22Rv1 (cell line): ENCODE data around the gene C1orf159.

Source experiments
- ZFX ChIP-seq: fragments of 450-650 bp; IDR thresholded peaks from 2 replicates; pipeline ENCODE4 v1.6.1; 2017; ENCODE audit warnings: antibody characterized with exemption, borderline replicate concordance
- TF ChIP-seq, protein P1 (sequence below): fragments of 450-650 bp; IDR thresholded peaks from 2 replicates; pipeline ENCODE4 v1.5.1; 2017; ENCODE audit warnings: mild to moderate bottlenecking

DNA sequence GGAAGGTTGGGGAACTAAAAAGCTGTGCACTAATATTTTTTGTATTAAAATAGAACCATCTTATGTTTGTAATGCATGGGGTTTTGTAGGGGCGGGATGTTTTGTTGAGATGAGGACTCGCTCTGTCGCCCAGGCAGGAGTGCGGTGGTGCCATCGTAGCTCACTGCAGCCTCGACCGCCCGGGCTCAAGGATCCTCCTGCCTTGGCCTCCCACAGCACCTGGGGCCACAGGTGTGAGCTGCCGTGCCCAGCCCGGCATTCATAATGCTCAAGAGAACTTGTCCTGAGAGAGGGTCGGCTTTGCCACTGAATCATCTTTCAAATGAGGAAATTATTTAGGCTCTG lies 3.0 kb upstream of the C1orf159 start:
- TF ChIP-seq, protein P1, sequence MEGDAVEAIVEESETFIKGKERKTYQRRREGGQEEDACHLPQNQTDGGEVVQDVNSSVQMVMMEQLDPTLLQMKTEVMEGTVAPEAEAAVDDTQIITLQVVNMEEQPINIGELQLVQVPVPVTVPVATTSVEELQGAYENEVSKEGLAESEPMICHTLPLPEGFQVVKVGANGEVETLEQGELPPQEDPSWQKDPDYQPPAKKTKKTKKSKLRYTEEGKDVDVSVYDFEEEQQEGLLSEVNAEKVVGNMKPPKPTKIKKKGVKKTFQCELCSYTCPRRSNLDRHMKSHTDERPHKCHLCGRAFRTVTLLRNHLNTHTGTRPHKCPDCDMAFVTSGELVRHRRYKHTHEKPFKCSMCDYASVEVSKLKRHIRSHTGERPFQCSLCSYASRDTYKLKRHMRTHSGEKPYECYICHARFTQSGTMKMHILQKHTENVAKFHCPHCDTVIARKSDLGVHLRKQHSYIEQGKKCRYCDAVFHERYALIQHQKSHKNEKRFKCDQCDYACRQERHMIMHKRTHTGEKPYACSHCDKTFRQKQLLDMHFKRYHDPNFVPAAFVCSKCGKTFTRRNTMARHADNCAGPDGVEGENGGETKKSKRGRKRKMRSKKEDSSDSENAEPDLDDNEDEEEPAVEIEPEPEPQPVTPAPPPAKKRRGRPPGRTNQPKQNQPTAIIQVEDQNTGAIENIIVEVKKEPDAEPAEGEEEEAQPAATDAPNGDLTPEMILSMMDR = no peak
- no peak for TF ChIP-seq ZFX
